Measurements from ENCODE around the gene CPN2. TPM values are rescaled to one million over a fixed set of nuclear protein-coding genes. Genes with fewer than 3 reads are reported as not detected.

Gene CPN2
- total and polyA plus RNA-seq, 2 experiments from 2014 or later: 0.10 to 0.14 TPM

- no peak for TF ChIP-seq CTCF (conservative IDR thresholded peaks at IDR 0.05; ENCODE audit: low read depth in 2 of 2)
- TF ChIP-seq REST (IDR thresholded peaks at IDR 0.05; ENCODE audit: unreplicated experiment): no peak
- TF ChIP-seq JUNB (IDR thresholded peaks at IDR 0.05; ENCODE audit: unreplicated experiment): no peak
- no peak for TF ChIP-seq STAT1 (IDR thresholded peaks at IDR 0.05; ENCODE audit: unreplicated experiment)
- no peak for TF ChIP-seq ZNF331 (CRISPR knock-in tag; IDR thresholded peaks at IDR 0.05; ENCODE audit: low read depth)
- no peak for TF ChIP-seq EZH2phosphoT487 (IDR thresholded peaks at IDR 0.05; ENCODE audit: unreplicated experiment)
These were observed 28.5 kb upstream of the CPN2 start (continued) for GRCh38 chr3:194379651-194380050.

- no peaks in the 10 kb centered on the region for H3K9me2 ChIP-seq (ENCODE audit: insufficient read depth)
- H3K27ac Mint-ChIP-seq: no peak overlapping the region
- peaks cover 49% of the 10 kb centered on the region for H3K4me1 Mint-ChIP-seq
- no peaks in the 10 kb centered on the region for H3K27me3 ChIP-seq (ENCODE audit: insufficient read depth)
- no peaks in the 10 kb centered on the region for H3K36me3 ChIP-seq (ENCODE audit: insufficient read depth)
- ATAC-seq: no peak
- H3K4me1 ChIP-seq (ENCODE audit: insufficient read depth): peaks cover 17% of the 10 kb centered on the region
- H3K4me2 ChIP-seq: no peak overlapping the region
- 0 out of 2 replicates have a peak overlapping the region, but pooled peaks have one; percentile 66 for H2AFZ ChIP-seq
- no peaks in the 10 kb centered on the region for H3K9me3 Mint-ChIP-seq
- H3K27ac ChIP-seq (ENCODE audit: low read depth): no peak overlapping the region
- DNase-seq (ENCODE audit: low spot score): no peak
- H3K4me3 ChIP-seq: no peak overlapping the region
- no peaks in the 10 kb centered on the region for H3K79me2 ChIP-seq (replicated peaks; ENCODE audit: insufficient read depth)
- no peak overlapping the region for H3K4me3 Mint-ChIP-seq
- no peaks in the 10 kb centered on the region for H4K20me1 ChIP-seq (replicated peaks; ENCODE audit: insufficient read depth)
- no peaks in the 10 kb centered on the region for H3K36me3 Mint-ChIP-seq (ENCODE audit: low read depth)
- no peaks in the 10 kb centered on the region for H3F3A ChIP-seq (replicated peaks; ENCODE audit: low read depth)
- H3K27me3 Mint-ChIP-seq (ENCODE audit: insufficient read depth, low read depth, poor library complexity): peaks cover 18% of the 10 kb centered on the region
- TF ChIP-seq NANOG (IDR thresholded peaks at IDR 0.05; ENCODE audit: borderline replicate concordance) (no peak), ETS1 (IDR thresholded peaks at IDR 0.05) (no peak), REST (IDR thresholded peaks at IDR 0.05; ENCODE audit: unreplicated experiment) (no peak), STAT1 (IDR thresholded peaks at IDR 0.05; ENCODE audit: unreplicated experiment) (no peak), EZH2 (IDR thresholded peaks at IDR 0.05; ENCODE audit: low read depth, unreplicated experiment) (no peak), JUNB (IDR thresholded peaks at IDR 0.05; ENCODE audit: unreplicated experiment) (no peak), ZNF114 (CRISPR knock-in tag; IDR thresholded peaks at IDR 0.05) (no peak)
These were observed 28.1 kb upstream of the CPN2 start for GRCh38 chr3:194379231-194379630.

Data from GM23338 (cell line).